PC-3 (cell line): ENCODE results near the gene MAP3K20. TPM values are rescaled to one million over a fixed set of nuclear protein-coding genes. Genes with fewer than 3 reads are reported as not detected.
A peak's percentile ranks its signal among the peaks of the same experiment; 100 is the strongest.

Experiments used
- ATAC-seq: fragments of 200-7000 bp; cut with Tn5 transposase; 2 replicates; pipeline ENCODE4 v1.9.1; 2020; ENCODE audit warnings: mild to moderate bottlenecking, moderate library complexity
- BruUV-seq: library from RNA; stranded (reverse); fragments of 400-500 nt; replicated peaks from 2 replicates; lab custom pipeline; 2021; lab: Mats Ljungman, UMichigan
- CTCF ChIA-PET: fragments of 300-600 bp; sonication (Branson Sonifier 250); formaldehyde crosslinking; loops from one replicate; lab custom pipeline; 2022; ENCODE audit warnings: antibody characterized with exemption; lab: Charles Lee
- POLR2A ChIA-PET: fragments of 300-600 bp; sonication (Branson Sonifier 250); formaldehyde crosslinking; loops from one replicate; lab custom pipeline; 2022; ENCODE audit warnings: antibody characterized with exemption; ENCODE audit not compliant: unreplicated experiment; lab: Charles Lee
- DNase-seq: peaks from one replicate; pipeline ENCODE4 v3.0.0-alpha.2; 2015
- H2AFZ ChIP-seq: fragments of 300-600 bp; sonication (generic); 2 replicates; pipeline ENCODE4 v1.6.0; 2016; ENCODE audit warnings: antibody characterized with exemption, low read length
- H3F3A ChIP-seq: fragments of 300-600 bp; sonication (generic); one replicate; pipeline ENCODE4 v1.6.0; 2017; ENCODE audit warnings: antibody characterized with exemption, low read length, control low read depth, mild to moderate bottlenecking; ENCODE audit not compliant: unreplicated experiment
- H3K27ac ChIP-seq: fragments of 300-600 bp; sonication (generic); 2 replicates; pipeline ENCODE4 v1.5.1; 2016; ENCODE audit warnings: mild to moderate bottlenecking, low read length
- H3K27me3 ChIP-seq: fragments of 300-600 bp; sonication (generic); 2 replicates; pipeline ENCODE4 v1.6.1; 2016; ENCODE audit warnings: low read length, mixed read lengths
- H3K36me3 ChIP-seq: fragments of 300-600 bp; sonication (generic); 2 replicates; pipeline ENCODE4 v1.6.1; 2016; ENCODE audit warnings: low read depth, mixed run types, low read length, mixed read lengths
- H3K4me1 ChIP-seq: fragments of 300-600 bp; sonication (generic); 2 replicates; pipeline ENCODE4 v1.5.1; 2016; ENCODE audit warnings: low read length; ENCODE audit not compliant: insufficient read depth
- H3K4me2 ChIP-seq: fragments of 300-600 bp; sonication (generic); 2 replicates; pipeline ENCODE4 v1.6.0; 2016; ENCODE audit warnings: low read length
- H3K4me3 ChIP-seq: fragments of 300-600 bp; sonication (generic); 2 replicates; pipeline ENCODE4 v1.5.1; 2016; ENCODE audit warnings: mild to moderate bottlenecking, low read length, mixed read lengths
- H3K79me2 ChIP-seq: fragments of 300-600 bp; sonication (generic); 2 replicates; pipeline ENCODE4 v1.6.1; 2017; ENCODE audit warnings: low read length, mixed read lengths
- H3K9ac ChIP-seq: fragments of 300-600 bp; sonication (generic); 2 replicates; pipeline ENCODE4 v1.6.0; 2016; ENCODE audit warnings: mild to moderate bottlenecking, low read length
- H3K9me2 ChIP-seq: fragments of 300-600 bp; sonication (generic); replicated peaks from 2 replicates; pipeline ENCODE4 v1.6.1; 2016; ENCODE audit warnings: mixed run types, low read length, mixed read lengths
- H3K9me3 ChIP-seq: fragments of 300-600 bp; sonication (generic); 2 replicates; pipeline ENCODE4 v1.6.1; 2016; ENCODE audit warnings: low read length, mixed read lengths
- H4K20me1 ChIP-seq: fragments of 300-600 bp; sonication (generic); 2 replicates; pipeline ENCODE4 v1.6.1; 2016; ENCODE audit warnings: low read length, mixed read lengths
- EZH2 ChIP-seq: fragments of 300-600 bp; sonication (generic); IDR thresholded peaks from one replicate; pipeline ENCODE4 v1.6.1; 2017; ENCODE audit warnings: antibody characterized with exemption, mild to moderate bottlenecking, low read length; ENCODE audit not compliant: unreplicated experiment
- EZH2phosphoT487 ChIP-seq: fragments of 300-600 bp; sonication (generic); IDR thresholded peaks from 2 replicates; pipeline ENCODE4 v1.6.1; 2018; ENCODE audit warnings: mild to moderate bottlenecking, antibody characterized with exemption, low read length, borderline replicate concordance
- intact Hi-C: fragments of 100-400 bp; cut with micrococcal nuclease; formaldehyde crosslinking; loops from 2 replicates; pipeline ENCODE4 v1.9.0; 2023
- total RNA-seq: library from RNA; depleted of rRNA; stranded (reverse); fragments of >200 nt; gene quantifications from 2 replicates; pipeline ENCODE4 v1.2.3, GENCODE V29; 2014
- TF ChIP-seq, protein P1 (sequence below): fragments of 300-600 bp; sonication (generic); conservative IDR thresholded peaks from 2 replicates; pipeline ENCODE4 v1.5.1; 2017; ENCODE audit warnings: antibody characterized with exemption, low read depth, mild to moderate bottlenecking, low read length

Gene MAP3K20
- total RNA-seq, 1 experiment from 2014 or later, result 29.8 TPM

- ATAC-seq (peak; percentile 100), DNase-seq (peak; percentile 81)
- ChIA-PET POLR2A (no interaction called here), CTCF (no interaction called here)
- Histone ChIP-seq H3K27me3 (no peaks in the 10 kb centered on the region), H3K27ac (peak overlapping the region; percentile 74), H3K36me3 (no peaks in the 10 kb centered on the region), H3K4me2 (peak overlapping the region; percentile 34), H3K9me2 (no peaks in the 10 kb centered on the region), H3K4me3 (no peak overlapping the region), H2AFZ (peak overlapping the region; percentile 7; the same call in 1 of the 2 replicates), H4K20me1 (no peaks in the 10 kb centered on the region), H3F3A (peaks cover 3% of the 10 kb centered on the region), H3K79me2 (peaks cover 20% of the 10 kb centered on the region), H3K9ac (no peak overlapping the region), H3K9me3 (no peaks in the 10 kb centered on the region), H3K4me1 (peaks cover 12% of the 10 kb centered on the region)
- TF ChIP-seq, protein P1, sequence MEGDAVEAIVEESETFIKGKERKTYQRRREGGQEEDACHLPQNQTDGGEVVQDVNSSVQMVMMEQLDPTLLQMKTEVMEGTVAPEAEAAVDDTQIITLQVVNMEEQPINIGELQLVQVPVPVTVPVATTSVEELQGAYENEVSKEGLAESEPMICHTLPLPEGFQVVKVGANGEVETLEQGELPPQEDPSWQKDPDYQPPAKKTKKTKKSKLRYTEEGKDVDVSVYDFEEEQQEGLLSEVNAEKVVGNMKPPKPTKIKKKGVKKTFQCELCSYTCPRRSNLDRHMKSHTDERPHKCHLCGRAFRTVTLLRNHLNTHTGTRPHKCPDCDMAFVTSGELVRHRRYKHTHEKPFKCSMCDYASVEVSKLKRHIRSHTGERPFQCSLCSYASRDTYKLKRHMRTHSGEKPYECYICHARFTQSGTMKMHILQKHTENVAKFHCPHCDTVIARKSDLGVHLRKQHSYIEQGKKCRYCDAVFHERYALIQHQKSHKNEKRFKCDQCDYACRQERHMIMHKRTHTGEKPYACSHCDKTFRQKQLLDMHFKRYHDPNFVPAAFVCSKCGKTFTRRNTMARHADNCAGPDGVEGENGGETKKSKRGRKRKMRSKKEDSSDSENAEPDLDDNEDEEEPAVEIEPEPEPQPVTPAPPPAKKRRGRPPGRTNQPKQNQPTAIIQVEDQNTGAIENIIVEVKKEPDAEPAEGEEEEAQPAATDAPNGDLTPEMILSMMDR, result no peak
- TF ChIP-seq EZH2 (no peak), EZH2phosphoT487 (no peak)
- BruUV-seq, result no TSS peak
- intact Hi-C loops, result no loop called here
Measured at GRCh38 chr2:173175222-173175621, 99.6 kb downstream of the MAP3K20 start.

DNA sequence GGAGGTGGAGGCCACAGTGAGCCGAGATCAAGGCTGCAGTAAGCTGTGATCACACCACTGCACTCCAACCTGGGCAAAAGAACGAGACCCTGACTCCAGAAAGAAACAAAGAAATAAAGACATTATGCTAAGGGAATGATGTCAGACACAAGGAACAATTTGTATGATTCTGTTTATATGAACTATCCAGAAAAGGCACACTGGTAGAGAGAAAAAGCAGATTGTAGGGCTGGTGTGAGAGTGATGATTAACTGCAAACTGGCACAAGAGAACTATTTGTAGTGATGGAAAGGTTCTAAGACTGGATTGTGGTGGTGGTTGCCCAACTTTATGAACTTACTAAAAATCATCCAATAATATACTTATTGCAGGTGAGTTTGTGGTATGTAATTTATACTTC lies 106.3 kb downstream of the MAP3K20 start:
- no peaks in the 10 kb centered on the region; the same call in 1 of the 2 replicates for H3K36me3 ChIP-seq
- ChIA-PET POLR2A (no interaction called here), CTCF (no interaction called here)
- ATAC-seq (no peak), DNase-seq (no peak)
- no peaks in the 10 kb centered on the region for H4K20me1 ChIP-seq
- no peak for TF ChIP-seq EZH2phosphoT487
- no peak for TF ChIP-seq EZH2
- TF ChIP-seq, protein P1, result no peak
- no peak overlapping the region for H2AFZ ChIP-seq
- H3K79me2 ChIP-seq, result peaks cover 24% of the 10 kb centered on the region; the same call in 1 of the 2 replicates
- H3K9ac ChIP-seq, result no peak overlapping the region
- H3K27me3 ChIP-seq, result no peaks in the 10 kb centered on the region
- peaks cover 17% of the 10 kb centered on the region for H3K4me1 ChIP-seq
- no peaks in the 10 kb centered on the region for H3F3A ChIP-seq
- BruUV-seq, result no TSS peak
- H3K9me2 ChIP-seq, result no peaks in the 10 kb centered on the region
- no peaks in the 10 kb centered on the region for H3K9me3 ChIP-seq
- no peak overlapping the region for H3K27ac ChIP-seq
- H3K4me2 ChIP-seq, result no peak overlapping the region
- H3K4me3 ChIP-seq, result no peak overlapping the region
- intact Hi-C loops, result no loop called here
